ENCODE results near the gene PTPRE. TPM values are rescaled to one million over a fixed set of nuclear protein-coding genes. Genes with fewer than 3 reads are reported as not detected.
A peak's percentile ranks its signal among the peaks of the same experiment; 100 is the strongest.

The PTPRE gene
- total RNA-seq, 2 donors from 2014 or later, result 6.5 to 8.9 TPM

DNA sequence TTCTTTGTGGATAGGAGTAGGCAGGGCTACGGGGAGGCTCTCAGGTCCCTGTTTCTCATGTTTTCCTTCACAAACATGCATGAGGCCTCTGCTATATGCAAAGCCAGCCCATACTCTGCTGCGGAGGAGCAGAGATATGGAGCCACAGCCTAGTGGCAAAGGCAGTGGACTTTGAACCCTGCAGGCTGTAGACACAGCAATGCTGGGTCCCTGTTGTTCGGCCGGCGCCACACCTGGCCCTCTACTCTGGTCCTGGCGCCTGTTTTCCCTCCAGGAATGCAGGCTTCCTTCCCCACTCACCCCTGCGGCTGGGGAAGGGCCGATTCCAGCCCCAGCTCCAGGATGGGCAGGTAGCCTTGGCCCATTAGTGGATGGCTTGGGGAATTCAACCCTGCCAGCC is 25.6 kb upstream of the PTPRE start:
- Histone ChIP-seq H3K36me3 (replicated peaks in 1 of 2; ENCODE audit: insufficient read depth in 1 of 2, low read depth in 2 of 2) (no peaks in the 10 kb centered on the region), H3K4me1 (peaks cover 11% of the 10 kb centered on the region), H3K9me3 (no peaks in the 10 kb centered on the region), H3K4me3 (no peak overlapping the region), H3K27ac (peak overlapping the region in 2 of 4 donors; percentile 3 to 65), H3K27me3 (no peaks in the 10 kb centered on the region)
- DNase-seq (peak; percentile 32 to 64 (median 44)), ATAC-seq (peak; percentile 68)
- 30 to 40% methylated on average over 2 to 8 of the region's 8 CpGs for WGBS, 2 donors
- TF ChIP-seq, protein P1, sequence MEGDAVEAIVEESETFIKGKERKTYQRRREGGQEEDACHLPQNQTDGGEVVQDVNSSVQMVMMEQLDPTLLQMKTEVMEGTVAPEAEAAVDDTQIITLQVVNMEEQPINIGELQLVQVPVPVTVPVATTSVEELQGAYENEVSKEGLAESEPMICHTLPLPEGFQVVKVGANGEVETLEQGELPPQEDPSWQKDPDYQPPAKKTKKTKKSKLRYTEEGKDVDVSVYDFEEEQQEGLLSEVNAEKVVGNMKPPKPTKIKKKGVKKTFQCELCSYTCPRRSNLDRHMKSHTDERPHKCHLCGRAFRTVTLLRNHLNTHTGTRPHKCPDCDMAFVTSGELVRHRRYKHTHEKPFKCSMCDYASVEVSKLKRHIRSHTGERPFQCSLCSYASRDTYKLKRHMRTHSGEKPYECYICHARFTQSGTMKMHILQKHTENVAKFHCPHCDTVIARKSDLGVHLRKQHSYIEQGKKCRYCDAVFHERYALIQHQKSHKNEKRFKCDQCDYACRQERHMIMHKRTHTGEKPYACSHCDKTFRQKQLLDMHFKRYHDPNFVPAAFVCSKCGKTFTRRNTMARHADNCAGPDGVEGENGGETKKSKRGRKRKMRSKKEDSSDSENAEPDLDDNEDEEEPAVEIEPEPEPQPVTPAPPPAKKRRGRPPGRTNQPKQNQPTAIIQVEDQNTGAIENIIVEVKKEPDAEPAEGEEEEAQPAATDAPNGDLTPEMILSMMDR (IDR thresholded peaks at IDR 0.05), result no peak
- no peak for TF ChIP-seq POLR2A (IDR thresholded peaks at IDR 0.05)
- intact Hi-C loops (cut with DNase I), result no loop called here

DNA sequence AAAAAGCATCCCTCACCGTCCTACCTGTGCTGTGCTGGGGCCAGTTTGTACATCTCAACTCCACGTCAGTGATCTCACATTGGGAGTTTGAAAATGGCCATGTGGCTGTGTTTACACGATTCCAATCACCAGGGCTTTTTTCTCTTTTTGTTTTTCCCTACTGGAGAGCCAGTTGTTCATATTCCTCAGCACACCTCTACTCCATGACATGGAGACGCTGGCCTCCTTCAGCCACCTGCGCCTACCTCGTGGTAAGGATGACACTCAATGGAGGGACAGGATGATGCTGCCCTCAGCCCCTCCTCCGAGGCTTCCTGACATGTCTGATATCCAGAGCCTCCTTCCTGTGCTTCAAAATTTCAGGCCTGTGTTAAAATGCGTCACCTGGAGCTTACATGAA is 24.5 kb upstream of the PTPRE start:
- peaks cover 11% of the 10 kb centered on the region for H3K4me1 ChIP-seq
- H3K27me3 ChIP-seq, result no peaks in the 10 kb centered on the region
- TF ChIP-seq POLR2A (IDR thresholded peaks at IDR 0.05), result no peak
- TF ChIP-seq, protein P1 (IDR thresholded peaks at IDR 0.05), result no peak
- H3K9me3 ChIP-seq, result no peaks in the 10 kb centered on the region
- WGBS, 2 donors, result 78 to 90% methylated on average over 7 to 8 of the region's 8 CpGs
- H3K4me3 ChIP-seq, result no peak overlapping the region
- no peaks in the 10 kb centered on the region for H3K36me3 ChIP-seq (replicated peaks in 1 of 2; ENCODE audit: insufficient read depth in 1 of 2, low read depth in 2 of 2)
- no peak for ATAC-seq
- intact Hi-C loops (cut with DNase I), result no loop called here
- DNase-seq, result no peak
- no peak overlapping the region for H3K27ac ChIP-seq

DNA sequence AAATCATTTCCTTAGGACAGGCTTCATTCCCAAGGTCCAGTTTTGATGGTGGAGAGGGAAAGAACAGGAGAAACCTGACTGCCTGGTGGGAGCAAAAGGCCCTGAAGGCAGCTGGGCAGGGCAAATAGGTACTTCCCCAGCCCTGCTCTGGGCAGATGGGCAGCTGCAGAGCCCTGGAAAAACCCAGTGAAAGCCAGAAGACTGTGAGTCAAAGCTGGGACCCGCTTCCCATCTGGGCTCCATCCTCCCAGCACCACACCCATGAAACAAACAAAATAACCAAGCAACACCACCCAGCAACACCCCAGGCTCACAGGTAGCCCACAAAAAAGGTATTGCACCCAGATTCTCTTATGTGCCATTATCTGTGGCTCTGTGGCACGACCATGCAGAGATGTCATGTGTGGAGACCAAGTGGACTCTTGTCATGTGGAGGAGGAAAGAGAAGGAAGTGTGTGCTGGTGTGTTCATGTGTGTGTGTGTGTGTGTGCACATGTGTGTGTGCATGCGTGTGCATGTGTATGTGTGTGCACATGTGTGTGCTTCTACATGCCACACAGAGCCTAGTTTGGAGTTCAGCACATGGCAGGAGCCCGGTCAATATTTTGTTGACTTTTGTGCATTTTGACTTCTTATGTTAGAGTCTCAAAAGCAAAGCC is 24.0 kb upstream of the PTPRE start:
- no peaks in the 10 kb centered on the region for H3K36me3 ChIP-seq (replicated peaks in 1 of 2; ENCODE audit: insufficient read depth in 1 of 2, low read depth in 2 of 2)
- H3K27ac ChIP-seq, result no peak overlapping the region
- H3K4me3 ChIP-seq, result no peak overlapping the region
- 83 to 84% methylated on average over 4 of the region's 4 CpGs for WGBS, 2 donors
- no peak for TF ChIP-seq POLR2A (IDR thresholded peaks at IDR 0.05)
- TF ChIP-seq, protein P1 (IDR thresholded peaks at IDR 0.05), result no peak
- no peaks in the 10 kb centered on the region for H3K27me3 ChIP-seq
- peaks cover 11% of the 10 kb centered on the region for H3K4me1 ChIP-seq
- intact Hi-C loops (cut with DNase I), result no loop called here
- DNase-seq, result peak in 1 of 4 donors; percentile 8
- H3K9me3 ChIP-seq, result no peaks in the 10 kb centered on the region
- ATAC-seq, result no peak

DNA sequence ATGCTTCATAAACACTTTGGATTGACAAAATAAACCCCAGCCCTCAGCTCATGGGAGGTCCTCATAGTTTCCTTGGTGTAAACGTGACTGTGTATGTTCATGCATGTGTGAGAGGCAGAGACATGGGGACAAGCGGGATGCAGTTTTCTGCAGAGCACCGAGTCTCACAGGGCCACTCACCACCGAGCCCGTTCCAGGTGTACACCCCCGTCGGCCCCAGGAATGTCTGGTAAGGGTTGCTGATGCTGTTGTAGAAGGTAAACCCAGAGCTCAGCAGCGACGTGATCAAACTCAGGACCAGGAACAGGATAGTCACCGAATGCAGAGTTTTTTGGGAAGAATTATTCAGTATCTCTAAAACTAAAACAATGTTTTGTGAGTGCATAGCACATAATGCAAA is 23.4 kb upstream of the PTPRE start:
- no peak overlapping the region for H3K4me3 ChIP-seq
- no peak for ATAC-seq
- TF ChIP-seq, protein P1 (IDR thresholded peaks at IDR 0.05), result no peak
- no peak for TF ChIP-seq POLR2A (IDR thresholded peaks at IDR 0.05)
- H3K9me3 ChIP-seq, result no peaks in the 10 kb centered on the region
- H3K27me3 ChIP-seq, result no peaks in the 10 kb centered on the region
- DNase-seq, result no peak
- intact Hi-C loops (cut with DNase I), result no loop called here
- no peak overlapping the region for H3K27ac ChIP-seq
- 80 to 81% methylated on average over 9 to 10 of the region's 10 CpGs for WGBS, 2 donors
- peaks cover 11% of the 10 kb centered on the region for H3K4me1 ChIP-seq
- no peaks in the 10 kb centered on the region for H3K36me3 ChIP-seq (replicated peaks in 1 of 2; ENCODE audit: insufficient read depth in 1 of 2, low read depth in 2 of 2)

DNA sequence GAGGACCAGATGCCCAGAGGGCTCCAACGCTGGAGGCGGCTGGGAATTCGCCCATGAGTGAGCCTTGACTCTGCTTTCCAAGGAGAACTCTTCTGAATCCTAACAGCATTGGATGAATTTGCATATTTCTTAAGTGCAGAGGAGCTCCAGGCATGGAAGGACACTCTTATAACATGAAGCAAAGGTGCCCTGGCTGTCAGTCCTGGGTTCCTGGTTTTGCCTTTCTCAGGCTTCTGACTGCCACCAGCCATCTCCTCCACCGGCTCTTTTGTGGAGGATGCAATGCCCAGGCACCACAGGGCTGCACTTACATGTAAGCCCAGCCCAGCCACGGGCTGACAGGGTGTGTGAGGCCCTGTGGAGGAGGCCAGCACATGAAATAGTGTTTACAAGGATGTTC is 22.4 kb upstream of the PTPRE start:
- Histone ChIP-seq H3K4me3 (no peak overlapping the region), H3K9me3 (no peaks in the 10 kb centered on the region), H3K27me3 (no peaks in the 10 kb centered on the region), H3K36me3 (replicated peaks in 1 of 2; ENCODE audit: insufficient read depth in 1 of 2, low read depth in 2 of 2) (no peaks in the 10 kb centered on the region), H3K27ac (no peak overlapping the region), H3K4me1 (peaks cover 11% of the 10 kb centered on the region)
- 68 to 88% methylated on average over 5 of the region's 5 CpGs for WGBS, 2 donors
- DNase-seq, result no peak
- intact Hi-C loops (cut with DNase I), result no loop called here
- no peak for ATAC-seq
- TF ChIP-seq POLR2A (IDR thresholded peaks at IDR 0.05), result no peak
- TF ChIP-seq, protein P1 (IDR thresholded peaks at IDR 0.05), result no peak

All from body of pancreas (tissue), 4 donors.